H1 (cell line): ENCODE measurements around the gene PGAP3.

Experiments used
- CTCF ChIP-seq, 3 experiments: IDR thresholded peaks; 1 replicate in 2 of 3; 2 replicates in 1 of 3; pipeline versions ENCODE4 v1.5.1 to v1.6.1; 2011; ENCODE audit warnings: low read length in 3 of 3, mild to moderate bottlenecking in 3 of 3, inconsistent platforms in 2 of 3, low read depth in 1 of 3, moderate library complexity in 1 of 3; ENCODE audit not compliant: insufficient read depth in 1 of 3; ENCODE audit errors: control extremely low read depth in 1 of 3
- EGR1 ChIP-seq: IDR thresholded peaks from 2 replicates; pipeline ENCODE4 v1.6.1; 2011; ENCODE audit warnings: low read depth, low read length, borderline replicate concordance
- EZH2 ChIP-seq: fragments of 200-600 bp; sonication (generic); IDR thresholded peaks from 2 replicates; pipeline ENCODE4 v1.7.1; 2012; ENCODE audit warnings: low read depth, mild to moderate bottlenecking, moderate library complexity, low read length, inconsistent platforms; ENCODE audit not compliant: severe bottlenecking
- JUND ChIP-seq: IDR thresholded peaks from 2 replicates; pipeline ENCODE4 v1.6.1; 2011; ENCODE audit warnings: mild to moderate bottlenecking, improper control_type of control experiment, low read length
- KDM1A ChIP-seq: fragments of 200-600, 300-600 bp; sonication (generic); IDR thresholded peaks from 2 replicates; pipeline ENCODE4 v1.7.1; 2016; ENCODE audit warnings: mild to moderate bottlenecking, low read length, borderline replicate concordance
- POLR2A ChIP-seq, 2 experiments: IDR thresholded peaks; 1 replicate in 1 of 2; 2 replicates in 1 of 2; pipeline ENCODE4 v1.6.1; 2011; ENCODE audit warnings: low read depth in 2 of 2, low read length in 2 of 2, mild to moderate bottlenecking in 2 of 2; ENCODE audit errors: control extremely low read depth in 1 of 2
- RAD21 ChIP-seq, 2 experiments: IDR thresholded peaks in 1 of 2; conservative IDR thresholded peaks in 1 of 2; 2 replicates each; pipeline ENCODE4 v1.6.1; 2011; ENCODE audit warnings: low read depth in 2 of 2, low read length in 2 of 2, improper control_type of control experiment in 1 of 2, inconsistent platforms in 1 of 2, mild to moderate bottlenecking in 1 of 2, moderate library complexity in 1 of 2
- TAF7 ChIP-seq: optimal IDR thresholded peaks from 2 replicates; pipeline ENCODE3; 2011; ENCODE audit warnings: low read depth, mild to moderate bottlenecking, inconsistent platforms, low read length, moderate library complexity, borderline replicate concordance
- YY1 ChIP-seq: IDR thresholded peaks from 2 replicates; pipeline ENCODE4 v1.6.1; 2011; ENCODE audit warnings: low read depth, mild to moderate bottlenecking, low read length

GRCh38 chr17:39643271-39643670 is 44.6 kb downstream of the PGAP3 start:
- no peak for TF ChIP-seq KDM1A
- TF ChIP-seq RAD21 (IDR thresholded peaks at IDR 0.05 in 1 of 2, conservative IDR thresholded peaks at IDR 0.05 in 1 of 2; ENCODE audit: low read depth in 2 of 2, low read length in 2 of 2), result no peak
- no peak for TF ChIP-seq CTCF (IDR thresholded peaks at IDR 0.05; ENCODE audit: control extremely low read depth in 1 of 3, insufficient read depth in 1 of 3, low read depth in 1 of 3, low read length in 3 of 3)
- no peak for TF ChIP-seq POLR2A (IDR thresholded peaks at IDR 0.05; ENCODE audit: control extremely low read depth in 1 of 2, low read depth in 2 of 2, low read length in 2 of 2)
- TF ChIP-seq YY1, result no peak
- TF ChIP-seq JUND, result no peak
- TF ChIP-seq EGR1, result no peak
- TF ChIP-seq TAF7, result no peak
- no peak for TF ChIP-seq EZH2
